Fibroblast of skin of right biceps (primary cell): ENCODE results near the gene PRR7.
A peak's percentile ranks its signal among the peaks of the same experiment; 100 is the strongest.

Experiments
- DNase-seq: peaks from one replicate; pipeline ENCODE4 v3.0.0-alpha.2; 2013

The PRR7 gene

DNA sequence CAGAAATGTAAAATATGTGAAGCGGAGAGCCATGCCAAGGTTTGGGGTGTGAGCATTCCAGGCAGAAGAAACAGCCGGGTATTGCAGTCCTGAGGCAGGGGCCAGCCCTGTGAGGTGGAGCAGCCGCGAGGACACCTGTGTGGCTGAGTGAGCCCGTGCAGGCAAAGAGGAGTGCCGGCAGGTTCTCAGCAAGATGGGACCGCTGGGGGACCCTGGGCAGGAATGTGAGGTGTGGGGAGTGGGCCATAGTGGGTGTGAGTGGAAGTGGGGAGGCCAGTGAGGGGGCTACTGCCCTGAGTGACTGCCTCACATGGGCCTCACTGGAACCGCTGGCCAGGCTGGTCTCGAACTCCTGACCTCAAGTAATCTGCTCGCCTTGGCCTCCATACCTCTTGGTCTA, 8.1 kb upstream of the PRR7 start:
- no peak for DNase-seq

DNA sequence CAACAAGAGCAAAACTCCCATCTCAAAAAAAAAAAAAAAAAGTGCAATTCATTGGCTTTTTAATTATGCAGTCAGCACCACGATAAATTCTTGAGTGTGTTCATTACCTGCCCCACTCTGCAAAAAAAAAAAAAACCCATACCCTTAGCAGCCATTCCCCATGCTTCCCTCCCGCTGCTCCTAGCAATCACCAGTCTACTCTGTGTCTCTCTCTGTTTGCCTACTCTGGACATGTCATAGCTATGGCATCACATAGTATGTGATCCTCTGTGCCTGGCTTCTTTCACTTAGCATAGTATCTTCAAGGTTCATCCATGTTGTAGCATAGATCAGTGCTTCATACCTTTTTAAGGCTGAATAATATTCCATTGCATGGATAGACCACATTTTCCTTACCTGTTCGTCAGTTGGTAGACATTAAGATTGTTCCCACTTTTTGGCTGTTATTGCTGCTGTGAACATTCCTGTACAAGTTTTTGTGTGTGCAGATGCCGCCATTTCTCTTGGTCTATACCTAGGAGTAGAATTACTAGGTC, 7.0 kb upstream of the PRR7 start:
- DNase-seq = no peak

DNA sequence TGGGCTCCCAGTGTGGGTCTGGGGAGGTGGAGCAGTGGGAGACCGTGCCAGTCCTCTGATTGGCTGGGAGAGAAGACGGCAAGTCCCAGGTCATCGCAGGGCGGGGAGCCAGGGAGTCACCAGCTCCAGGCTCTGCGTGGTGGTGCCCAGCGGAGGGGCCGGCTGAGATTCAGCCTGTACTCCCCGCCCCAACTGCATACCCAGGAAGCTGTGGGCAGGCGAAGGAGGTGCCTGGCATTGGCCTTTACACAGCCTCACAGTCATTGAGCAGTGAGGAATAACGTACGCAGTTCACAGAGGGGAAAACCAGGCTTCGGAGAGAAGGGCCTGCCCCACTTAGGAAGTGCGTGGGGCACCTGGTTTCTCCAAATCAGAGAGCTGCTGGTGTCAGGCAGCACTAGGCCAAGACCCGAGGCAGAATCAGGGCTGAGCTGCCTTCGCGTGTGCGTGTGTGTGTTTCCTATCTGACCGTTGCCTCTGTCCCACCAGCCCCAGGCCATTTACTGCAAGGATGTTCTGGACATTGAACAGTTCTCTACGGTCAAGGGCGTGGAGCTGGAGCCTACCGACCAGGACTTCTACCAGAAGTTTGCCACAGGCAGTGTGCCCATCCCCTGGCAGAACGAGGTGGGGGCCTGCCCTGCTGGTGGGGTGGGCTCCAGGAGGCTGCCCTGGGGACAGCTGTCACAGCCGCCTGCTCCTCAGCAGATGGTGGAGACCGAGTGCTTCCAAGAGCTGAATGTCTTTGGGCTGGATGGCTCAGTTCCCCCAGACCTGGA, 6.2 kb upstream of the PRR7 start:
- no peak for DNase-seq

GRCh38 chr5:177440990-177441780, 5.4 kb upstream of the PRR7 start:
- no peak for DNase-seq

GRCh38 chr5:177442066-177442826, 4.4 kb upstream of the PRR7 start:
- no peak for DNase-seq

- DNase-seq = no peak
Measured at GRCh38 chr5:177443144-177443983, 3.2 kb upstream of the PRR7 start.

- no peak for DNase-seq
Measured at GRCh38 chr5:177444106-177445051, 2.2 kb upstream of the PRR7 start.

GRCh38 chr5:177445052-177445916, 1.3 kb upstream of the PRR7 start:
- no peak for DNase-seq

DNA sequence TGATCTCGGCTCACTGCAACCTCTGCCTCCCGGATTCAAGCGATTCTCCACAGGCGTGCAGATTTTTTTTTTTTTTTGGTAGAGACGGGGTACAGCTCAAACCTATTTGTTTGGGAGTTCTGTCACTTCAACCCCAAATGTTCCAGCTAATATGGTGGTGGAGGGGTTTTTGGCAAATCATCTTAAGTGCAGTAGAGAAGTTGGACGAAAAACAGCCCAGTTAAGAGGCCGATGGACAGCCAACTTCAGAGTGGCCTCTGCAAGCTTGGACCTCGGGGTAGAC, 756 bp upstream of the PRR7 start:
- no peak for DNase-seq

DNA sequence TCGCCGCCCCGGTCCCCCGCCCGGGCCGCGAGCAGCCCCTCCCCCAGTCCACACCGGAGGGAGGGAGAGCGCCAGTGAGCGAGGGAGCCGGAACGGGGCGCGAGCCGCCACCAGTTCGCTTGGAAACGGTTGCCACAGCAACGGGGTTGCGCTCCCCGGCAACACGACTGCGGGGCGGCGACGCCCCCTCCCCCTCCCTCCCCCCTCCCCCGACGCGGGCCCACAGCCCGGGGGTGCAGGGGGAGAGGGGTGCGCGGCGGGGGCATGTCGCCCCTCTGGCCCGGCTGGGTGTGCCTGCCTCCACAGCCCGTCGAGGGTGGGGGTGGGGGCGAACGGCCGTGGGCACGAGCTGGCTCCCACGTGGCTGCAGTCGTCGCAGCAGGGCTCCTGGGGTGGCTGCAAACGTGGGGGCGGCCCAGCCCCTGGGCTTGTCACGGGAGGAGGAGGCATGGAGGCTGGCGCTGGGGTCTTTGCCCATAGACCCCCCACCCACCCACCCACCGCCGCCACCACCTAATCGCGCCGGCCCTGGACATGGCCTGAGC, 524 bp downstream of the PRR7 start:
- peak; percentile 50 for DNase-seq

GRCh38 chr5:177447611-177448243, 1.1 kb downstream of the PRR7 start:
- DNase-seq = peak; percentile 62

GRCh38 chr5:177448244-177448950, 1.8 kb downstream of the PRR7 start:
- no peak for DNase-seq

DNA sequence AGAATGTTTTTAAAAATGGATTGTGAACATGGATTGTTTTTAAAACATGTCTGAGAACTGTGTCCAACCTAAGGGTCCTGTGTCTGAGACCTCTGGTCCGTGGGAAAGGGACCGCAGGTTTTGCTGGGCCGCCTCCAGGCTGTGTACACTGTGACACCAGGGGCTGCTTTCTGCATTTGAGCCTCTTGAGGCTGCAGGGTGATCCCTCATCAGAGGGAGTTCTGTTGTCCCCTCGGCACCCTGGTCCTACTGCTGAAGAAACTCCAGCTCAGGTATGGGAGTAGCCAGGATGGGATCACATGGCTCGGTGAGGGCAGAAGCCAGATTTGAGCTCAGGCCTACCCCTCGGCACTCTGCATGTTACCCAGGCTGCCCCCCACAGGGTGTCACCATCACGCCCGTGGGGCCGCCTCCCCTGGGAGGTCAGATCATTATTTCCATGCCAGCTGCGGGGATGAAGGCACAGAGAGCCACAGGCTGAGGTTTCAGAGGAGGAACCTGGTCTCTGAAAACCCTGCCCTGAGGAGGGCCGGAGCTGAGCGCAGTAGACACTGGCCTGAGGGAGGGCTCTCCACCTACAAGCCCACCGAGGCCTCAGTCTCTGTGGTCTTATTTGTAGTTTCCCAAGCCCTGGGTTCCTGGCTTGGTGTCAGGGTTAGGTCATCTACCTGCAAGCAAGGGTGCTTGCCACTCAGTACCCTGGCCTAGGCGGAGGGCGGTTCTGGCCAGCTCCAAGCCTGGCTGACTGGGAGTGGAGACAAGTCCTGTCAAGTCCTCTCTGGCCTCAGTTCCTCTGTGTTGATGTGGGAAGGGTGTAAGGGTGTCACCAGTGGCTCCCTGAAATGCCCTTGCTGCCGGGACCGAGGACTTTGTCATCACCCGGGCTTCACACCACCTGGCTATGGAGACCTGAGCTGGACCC, 2.8 kb downstream of the PRR7 start:
- DNase-seq = no peak

DNA sequence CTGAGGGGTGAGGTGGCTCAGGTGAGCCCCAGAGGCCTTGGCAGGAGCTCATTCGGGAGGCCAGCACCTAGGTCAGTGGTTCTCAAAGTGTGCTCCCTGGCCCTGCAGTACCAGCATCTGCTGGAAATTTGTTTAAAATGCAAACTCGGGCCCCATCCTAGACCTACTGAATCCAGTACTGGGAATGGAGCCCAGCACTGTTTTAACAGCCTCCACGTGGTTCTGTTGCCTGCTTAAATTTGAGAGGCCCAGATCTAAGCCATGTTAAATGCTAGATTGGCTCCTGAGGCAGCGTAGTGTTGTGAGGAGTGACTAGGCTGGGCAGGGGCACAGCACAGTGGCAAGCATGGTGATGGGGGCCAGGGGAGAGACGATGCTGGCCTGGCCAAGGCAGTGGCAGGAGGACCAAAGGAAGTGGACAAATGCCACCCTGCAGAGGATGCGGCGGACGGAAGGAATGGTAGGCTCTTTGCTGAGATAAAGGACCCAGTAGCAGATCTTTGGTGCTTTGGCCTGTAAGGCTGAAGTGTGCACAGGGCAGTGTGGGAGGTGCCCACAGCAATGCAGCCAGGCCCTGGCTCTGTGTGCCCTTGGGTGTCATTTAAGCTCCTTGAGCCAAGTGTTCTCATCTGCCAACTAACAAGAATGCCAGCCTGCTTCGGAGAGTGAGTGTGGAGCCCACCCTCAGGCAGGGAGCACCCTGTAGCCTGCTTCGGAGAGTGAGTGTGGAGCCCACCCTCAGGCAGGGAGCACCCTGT, 4.2 kb downstream of the PRR7 start:
- no peak for DNase-seq

DNA sequence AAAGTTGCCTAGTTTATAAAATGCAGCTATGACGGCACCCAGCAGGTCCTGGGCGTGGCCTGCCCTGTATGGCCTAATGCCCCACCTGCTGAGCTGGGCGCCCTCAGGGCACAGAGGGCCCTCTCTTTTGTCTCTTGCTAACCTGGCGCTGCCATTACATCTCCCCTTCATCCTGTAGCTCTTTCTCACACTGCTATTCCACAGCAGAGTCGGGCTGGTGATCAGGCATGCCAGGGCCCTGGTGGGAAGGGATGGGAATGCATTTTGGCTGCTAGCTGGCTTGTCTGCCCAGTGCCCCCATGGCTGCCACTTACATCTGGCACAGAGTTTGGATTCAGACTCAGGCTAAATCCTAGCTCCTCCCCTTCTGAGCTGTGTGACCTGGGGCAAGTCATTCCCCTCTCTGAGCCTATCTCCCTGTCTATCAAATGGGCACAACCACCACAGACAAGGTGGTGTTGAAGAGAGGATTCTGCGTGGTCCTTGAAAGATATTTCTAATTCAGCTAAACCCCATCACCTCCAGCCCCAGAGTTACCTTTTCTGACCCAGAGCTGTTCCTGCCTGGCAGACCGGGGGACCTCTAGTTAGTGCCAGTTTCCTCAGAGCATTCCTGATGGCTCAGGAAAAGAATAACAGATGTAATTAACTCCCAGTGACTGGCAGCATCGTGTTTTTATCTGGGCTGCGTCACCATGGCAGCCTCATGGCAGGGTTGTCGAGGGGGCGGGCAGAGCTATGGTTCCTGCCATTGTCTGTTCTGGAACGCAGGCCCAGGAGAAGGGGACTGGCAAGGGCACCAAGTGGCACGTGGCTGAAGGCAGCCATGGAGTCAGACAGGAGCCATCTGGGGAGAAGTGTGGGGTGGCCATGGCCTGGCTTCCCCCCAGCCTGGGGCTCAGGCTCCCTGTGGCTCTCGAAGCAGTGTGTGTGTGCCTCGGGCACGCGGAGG, 6.3 kb downstream of the PRR7 start:
- DNase-seq = no peak
